Pons (tissue), 1 donor: ENCODE data around the gene NNAT.
A peak's percentile ranks its signal among the peaks of the same experiment; 100 is the strongest.

Experiments
- DNase-seq: peaks from one replicate; pipeline ENCODE4 v3.0.0-alpha.2; 2016; ENCODE audit warnings: low spot score

The NNAT gene

DNA sequence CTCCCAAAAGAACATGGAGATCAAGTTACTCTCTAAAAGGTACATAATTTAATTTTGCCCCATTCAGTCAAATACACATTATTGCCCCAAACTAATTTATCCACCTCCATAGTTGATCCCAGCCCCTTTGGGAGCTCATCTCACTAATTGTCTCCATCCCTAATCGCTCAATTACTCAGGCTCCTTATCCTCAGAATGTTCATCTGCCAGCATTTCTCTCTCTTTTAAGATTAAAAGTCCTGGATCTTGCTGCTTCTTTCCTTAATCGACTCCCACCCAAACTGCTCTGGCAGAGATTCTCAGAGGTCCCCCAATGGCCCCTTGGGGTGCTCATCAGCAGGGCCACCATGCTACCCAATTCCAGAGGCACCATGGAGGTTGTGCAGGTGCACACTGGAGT lies 18.4 kb upstream of the NNAT start:
- DNase-seq = no peak

DNA sequence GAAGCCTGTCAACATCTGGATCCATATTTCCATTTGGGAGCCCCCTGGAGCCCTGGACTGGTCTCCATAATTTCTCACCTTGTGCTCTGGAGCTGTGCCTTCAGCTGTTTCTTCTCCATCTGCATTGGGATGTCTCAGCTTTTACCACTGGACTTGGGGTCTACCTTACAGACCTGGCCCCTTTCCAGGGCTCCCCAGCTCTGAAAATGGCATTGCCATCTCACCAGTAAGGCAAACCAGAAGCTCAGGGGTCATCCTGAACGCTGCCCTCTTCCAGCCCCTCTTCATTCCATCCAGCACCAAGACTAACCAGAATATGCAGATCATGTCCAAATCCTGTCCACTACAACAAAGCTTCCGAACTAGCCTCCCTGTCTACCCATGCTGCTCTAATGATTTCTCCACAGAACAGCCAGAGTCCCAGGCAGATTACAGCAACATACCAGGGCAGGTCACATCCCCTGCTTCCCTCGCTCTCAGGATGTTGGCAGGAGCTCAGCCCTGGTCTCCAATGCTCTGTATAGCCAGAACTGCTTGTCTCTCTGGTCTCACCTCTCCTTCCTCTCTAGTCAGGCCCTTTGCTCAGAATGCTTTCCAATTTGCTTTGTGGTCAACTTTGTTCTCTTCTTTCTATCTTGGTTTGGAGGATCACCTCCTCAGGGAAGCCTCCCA lies 17.7 kb upstream of the NNAT start:
- DNase-seq = no peak

DNA sequence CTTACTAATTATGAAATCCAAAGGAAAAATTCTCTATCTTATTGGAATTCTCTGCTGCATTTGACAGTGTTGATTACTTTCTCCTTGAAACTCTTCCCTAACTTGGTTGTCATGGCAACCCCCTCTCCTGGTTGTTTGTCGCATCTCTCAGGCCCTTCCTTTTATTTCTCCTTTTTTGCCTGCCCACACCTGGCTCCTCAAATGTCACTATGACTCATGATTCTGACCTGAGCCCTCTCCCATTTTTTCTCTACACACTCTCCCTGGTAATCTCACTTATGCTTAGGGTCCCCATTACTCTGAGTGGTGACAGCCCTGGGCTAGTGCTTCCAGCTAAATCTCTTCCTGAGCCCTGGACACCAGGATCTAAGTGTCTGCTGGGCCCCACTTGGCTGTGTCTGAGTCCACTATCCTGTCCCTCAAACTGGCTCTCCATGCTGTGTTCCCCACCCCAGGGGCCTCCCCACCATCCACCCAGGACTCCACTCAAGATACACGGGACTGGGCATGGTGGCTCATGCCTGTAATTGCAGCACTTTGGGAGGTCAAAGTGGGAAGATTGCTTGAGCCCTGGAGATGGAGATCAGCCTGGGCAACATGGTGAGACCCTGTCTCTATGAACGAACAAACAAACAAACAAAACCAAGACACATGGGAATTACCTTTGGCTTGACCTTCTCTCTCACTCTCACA lies 16.5 kb upstream of the NNAT start:
- DNase-seq = no peak

DNA sequence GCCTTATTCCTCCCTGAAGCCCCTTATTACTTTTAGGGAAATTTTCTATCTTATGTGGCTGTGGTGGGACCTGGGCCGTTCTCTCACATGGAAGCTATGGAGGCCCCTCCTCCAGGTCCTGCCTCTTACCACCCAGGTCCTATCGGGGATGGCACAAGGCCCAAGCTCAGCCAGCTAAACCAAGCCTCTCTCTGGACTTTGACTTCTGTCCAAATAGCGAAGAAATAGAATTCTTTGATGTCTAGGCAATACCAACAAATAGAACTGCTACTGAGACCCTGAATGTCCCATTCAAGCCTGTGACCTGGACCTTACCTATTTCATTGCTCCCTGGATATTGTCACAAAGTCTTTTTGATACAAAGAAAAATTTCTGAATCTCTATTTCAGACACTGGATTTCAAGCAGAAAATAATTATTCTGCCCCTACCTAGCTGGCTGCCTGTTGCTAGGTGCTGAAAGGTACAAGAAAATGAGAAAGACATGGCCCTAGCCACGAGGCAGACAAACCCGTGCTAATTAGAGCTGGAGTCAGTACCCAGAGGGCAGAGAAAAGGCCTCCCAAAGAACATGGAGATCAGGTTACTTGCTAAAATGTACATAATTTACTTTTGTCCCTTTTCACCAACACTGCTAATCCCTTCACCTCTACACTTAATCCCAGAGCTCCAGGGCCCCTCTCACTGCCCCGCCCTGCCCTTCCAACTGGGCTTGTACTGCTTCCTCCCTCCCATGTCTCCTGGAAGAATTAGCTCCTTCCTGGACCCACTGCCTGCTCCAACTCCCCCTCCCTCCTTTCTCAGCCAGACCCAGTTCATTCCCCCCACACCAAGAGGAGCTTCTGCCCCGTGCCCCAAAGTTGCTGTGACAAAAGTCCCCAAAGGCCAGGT lies 15.5 kb upstream of the NNAT start:
- DNase-seq = no peak

DNA sequence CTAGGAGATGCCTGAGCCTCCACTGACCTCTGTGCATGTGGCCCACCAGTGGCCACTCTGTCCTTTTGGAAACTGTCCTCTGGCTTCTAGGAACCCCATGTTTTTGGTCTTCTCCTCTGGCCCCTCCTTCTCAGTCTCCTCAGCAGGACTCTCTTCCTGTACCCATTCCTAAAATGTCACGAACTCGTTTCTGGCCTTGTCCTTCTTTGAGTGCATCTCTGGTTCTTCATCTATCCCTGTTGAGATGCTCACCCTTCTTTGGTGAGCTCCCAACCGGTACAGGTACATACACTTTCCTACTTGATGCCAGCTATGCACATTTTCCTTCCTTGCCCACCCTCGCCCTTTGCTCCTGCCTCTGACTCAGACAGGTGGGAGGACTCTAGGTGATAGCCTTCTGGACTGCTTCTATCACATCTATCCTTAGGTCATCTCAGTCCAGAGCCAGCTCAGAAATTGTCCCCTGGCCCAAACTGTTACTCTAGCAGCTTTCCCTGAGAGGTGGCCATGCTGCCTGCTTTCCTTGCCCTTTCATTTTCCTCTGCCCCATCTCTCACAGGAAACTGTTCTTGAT lies 14.8 kb upstream of the NNAT start:
- DNase-seq = no peak

DNA sequence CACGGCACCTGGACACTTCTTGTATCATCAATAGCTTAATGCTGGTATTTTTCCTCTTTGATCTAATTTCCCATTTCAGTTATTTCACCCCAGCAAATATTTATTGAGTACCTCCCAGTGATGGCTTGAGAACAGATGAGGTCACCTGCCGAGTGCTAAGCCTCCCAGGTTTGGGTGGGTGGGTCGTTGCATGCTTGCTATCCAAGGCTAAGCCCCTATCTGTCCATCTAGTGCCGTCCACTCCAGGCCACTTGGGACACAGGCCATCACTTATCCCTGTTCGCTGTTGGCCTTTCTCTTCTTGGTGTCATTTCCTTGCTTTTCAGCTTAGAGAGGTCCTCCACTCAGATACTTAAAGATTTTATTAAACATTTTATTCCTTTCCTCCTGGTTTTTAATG lies 10.8 kb upstream of the NNAT start:
- no peak for DNase-seq

DNA sequence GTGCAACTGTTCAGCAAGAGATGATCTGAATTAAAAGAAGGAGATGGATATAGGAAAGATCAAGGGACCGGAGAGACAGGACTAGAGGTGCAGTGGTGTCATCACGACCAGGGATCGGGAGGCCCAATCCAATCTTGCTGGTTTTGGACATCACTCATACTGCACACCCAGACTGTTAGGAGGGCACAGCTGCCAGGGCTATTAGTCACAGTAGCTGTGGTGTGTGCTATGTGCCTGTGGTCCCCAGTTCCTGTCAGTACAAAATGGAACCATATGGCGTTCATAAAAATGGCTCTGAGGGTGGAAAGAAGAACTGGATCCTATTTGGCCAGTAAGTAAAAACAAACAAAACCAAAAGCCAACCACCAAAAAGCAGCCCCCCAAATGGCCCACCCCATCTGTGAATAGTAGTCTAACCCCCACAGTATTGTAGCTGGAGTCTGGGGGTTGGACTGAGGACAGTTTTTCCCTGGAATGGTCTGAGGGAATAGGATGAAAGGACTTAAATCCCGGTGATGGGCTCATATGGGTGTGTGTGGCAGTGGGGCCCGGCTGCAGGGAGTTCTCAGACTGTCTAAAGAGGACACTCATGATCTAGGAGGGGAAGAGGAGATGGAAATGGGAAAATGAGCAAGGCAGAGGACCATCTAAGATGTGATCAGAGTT lies 9.3 kb upstream of the NNAT start:
- DNase-seq = no peak

DNA sequence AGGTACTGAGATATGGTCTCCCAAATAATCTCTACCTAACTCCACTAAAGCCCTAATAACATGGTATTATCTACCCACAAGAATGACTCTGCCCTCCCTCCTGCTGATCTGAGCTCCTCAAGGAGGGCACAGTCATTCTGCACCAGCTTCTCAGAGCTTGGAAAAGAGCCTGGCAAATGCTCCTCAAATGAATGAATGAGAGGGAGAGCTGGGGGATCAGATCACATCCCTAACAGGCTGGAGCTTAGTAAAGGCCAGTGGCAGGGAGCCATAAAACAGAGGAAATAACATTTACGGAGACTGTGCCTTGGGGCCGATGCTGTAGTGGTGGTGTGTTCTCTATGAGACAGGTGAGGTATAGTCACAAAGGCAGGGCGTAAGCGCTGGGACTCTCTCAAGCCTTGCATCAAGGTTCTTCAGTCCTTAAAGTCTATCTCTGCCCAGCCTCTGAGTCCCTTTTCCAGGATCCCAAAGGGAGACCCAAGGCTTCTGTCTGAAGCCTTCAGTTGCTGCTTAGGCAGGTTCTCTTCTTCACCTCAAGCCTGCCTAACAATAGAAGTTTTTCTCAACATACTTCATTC lies 7.2 kb upstream of the NNAT start:
- no peak for DNase-seq

DNA sequence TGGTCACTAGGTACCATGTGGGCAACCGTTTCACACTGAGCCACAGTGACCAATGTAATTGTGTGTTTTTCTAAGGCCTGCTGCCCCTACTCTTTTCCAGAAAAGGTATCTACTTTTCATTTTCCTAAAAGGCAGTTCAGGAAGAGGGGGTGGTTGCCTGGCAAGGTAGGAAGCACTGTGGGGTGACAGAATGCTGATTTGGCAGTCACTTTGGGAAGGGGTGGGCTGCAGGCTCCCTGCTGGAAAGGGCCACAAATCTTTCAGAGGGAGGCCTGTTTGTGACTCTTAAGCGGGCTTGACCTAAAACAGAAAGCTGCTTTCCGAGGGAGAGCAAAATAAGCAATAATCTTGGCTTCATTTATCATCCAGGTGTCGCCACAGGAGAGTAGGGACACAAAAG lies 5.2 kb upstream of the NNAT start:
- no peak for DNase-seq

DNA sequence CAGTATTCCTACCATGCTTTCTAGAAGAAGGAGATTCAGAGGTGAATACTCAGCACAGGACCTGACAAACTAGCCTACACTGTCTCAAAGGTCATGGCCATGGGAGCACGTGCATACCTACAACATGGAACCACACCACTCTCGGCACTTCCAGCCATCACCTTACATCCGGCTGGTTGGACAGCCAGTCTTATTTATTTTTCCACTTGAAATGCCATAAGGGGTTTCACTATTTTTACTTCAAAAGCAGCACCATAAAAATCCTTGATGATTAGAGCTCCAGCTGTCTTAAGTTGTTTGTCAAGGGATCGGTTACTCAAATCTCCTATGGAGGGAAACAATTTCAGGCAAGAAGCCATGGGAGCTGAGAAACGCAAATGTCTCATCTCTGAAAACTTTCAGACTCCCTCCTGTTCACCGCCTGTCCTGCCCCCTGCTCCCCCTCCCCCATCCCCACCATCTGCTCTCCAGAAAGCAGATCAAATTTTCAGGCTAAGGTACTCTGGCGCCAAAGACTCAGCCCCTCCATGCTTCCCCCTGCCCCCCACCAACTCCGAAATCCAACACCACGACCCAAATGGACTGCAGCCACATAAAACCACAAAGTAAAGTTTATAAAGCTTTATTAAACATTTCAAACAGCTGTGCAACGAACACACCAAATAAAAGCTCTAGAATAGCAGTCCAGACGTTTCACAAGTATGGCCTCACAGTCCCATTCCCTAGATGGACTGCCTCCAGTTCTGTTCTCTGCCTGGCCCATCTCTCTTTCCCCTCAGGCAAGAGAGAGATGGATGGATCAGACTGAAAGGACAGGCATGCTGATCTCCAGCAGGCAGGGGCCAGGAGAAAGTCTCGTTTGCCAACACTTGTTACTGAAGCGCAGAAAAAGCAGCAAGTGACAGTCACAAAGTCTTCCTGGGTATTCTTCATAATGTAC lies 4.0 kb upstream of the NNAT start:
- no peak for DNase-seq

DNA sequence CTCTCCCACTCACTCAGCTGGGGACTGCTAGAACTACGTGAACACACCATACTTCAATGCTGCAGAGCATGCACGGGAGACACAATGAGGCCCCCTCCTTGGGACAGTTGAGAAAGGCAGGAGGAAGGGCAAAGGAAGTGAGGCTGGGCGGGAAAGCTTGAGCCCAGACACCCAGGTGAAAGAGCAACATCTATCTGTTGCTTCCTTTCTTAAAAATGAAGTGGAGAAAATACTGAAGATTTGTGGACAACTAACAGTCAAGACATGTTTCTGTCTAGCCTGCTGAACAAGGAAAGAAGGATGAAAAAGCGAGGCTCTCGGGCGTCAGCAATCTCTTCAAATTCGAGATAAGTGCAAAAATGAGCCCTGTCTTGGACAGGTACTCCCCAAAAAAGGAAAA lies 3.0 kb upstream of the NNAT start:
- no peak for DNase-seq

DNA sequence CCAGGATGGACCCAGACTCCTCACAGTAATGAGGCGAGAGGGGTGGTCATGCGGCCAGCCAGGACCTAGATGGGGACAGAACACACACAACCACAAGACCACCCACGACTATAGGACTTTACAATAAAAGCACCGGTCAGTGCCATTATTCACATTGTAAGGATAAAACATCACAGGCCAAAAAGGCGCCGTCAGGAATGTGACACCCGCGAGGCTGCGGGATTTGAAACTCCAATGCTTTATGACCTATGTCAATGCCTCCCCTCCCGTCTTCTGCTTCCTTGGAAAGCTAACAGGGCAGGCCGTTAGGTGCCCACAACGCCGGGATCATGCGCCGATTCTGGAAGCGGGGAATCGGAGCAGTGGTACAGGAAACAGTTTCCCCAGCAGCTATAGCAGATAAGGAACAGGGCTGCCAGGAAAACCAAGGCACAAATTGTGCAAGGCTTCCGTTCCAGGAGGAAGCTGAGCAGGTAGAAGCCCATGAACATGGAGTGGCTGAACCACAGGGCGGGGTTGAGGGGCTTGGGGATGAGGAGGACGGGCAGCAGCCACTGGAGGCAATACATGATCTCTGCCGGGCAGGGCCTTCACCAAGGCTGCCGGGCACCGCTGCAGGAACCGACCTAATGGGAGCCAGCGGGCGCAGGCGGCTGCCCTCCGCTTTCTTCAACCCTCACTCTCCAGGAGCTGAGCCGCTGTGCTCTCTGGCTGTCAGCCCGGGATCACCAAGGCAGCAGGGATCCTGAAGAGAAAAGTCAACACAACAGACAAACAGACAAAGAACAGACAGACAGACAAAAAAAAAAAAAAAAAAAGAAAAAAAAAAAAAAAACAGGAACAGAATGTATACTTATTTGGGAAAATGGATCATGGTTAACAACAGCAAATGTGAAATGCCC lies 2.2 kb upstream of the NNAT start:
- DNase-seq = peak; percentile 26

DNA sequence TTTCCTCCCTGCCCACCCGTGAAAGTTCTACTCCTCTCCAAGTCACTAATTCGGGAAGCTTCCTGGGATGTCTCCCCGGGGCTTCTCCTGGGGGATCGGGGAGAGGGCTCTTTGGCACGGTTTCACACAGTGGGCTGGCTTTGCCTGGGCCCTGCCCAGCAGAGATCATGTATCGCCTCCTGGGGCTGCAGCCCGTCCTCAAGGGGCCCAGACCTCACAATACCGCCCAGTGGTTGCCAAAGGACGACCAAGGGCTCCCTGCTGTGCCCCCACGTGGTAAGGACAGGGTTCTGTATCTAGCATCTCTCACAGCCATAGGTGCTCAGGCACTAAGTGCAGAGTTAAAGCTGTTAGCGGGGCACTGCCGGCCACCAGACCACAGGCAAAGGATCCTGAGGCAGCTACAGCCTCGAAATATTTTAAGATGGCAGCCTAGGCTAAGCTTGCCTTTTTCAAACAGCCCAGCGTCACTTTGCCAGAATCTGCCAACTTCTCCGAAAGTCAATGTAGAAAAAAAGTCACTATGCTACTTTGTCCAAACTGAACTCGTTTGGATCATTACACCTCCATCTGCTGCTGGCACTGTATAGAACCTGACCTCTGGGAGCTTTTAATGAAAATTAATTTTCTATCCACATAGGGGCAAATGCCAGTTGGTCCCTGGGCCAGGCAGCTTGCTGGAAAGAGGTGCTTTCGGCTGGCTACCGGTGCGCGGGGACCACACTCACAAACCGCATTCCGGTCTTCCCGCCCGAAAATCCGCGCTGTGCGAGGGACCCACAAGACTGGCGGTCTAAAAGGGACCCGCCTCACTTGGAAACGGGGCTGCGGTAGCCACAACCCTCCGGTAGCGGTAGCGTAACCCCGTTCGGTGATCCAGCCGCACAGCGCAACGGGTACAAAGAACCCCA lies 1.3 kb upstream of the NNAT start:
- no peak for DNase-seq

DNA sequence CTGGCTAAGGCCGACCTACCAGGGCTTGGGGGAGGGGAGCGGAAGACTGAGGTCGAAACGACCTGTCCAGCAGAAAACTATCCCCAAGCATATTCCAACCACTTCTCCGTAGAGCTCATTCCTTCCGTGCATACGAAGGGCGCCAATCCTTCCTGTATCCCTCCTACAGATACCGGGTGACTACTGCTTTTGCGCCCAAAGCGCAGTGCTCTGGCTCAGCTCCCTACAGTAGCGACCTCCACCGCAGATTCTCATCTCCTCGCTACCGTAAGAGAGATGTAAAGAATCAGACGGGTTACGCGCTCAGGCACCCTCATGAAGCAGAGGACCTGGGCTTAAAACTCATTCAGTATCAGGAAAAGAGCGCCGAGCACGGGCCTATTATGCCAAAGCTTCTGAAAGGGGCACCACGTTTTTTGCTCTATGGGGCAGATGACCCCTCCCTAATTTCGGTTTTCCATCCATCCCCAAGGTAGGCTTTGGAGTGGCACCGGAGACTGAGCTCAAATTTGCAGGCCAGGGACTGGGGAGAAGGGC lies 563 bp upstream of the NNAT start:
- DNase-seq = no peak

DNA sequence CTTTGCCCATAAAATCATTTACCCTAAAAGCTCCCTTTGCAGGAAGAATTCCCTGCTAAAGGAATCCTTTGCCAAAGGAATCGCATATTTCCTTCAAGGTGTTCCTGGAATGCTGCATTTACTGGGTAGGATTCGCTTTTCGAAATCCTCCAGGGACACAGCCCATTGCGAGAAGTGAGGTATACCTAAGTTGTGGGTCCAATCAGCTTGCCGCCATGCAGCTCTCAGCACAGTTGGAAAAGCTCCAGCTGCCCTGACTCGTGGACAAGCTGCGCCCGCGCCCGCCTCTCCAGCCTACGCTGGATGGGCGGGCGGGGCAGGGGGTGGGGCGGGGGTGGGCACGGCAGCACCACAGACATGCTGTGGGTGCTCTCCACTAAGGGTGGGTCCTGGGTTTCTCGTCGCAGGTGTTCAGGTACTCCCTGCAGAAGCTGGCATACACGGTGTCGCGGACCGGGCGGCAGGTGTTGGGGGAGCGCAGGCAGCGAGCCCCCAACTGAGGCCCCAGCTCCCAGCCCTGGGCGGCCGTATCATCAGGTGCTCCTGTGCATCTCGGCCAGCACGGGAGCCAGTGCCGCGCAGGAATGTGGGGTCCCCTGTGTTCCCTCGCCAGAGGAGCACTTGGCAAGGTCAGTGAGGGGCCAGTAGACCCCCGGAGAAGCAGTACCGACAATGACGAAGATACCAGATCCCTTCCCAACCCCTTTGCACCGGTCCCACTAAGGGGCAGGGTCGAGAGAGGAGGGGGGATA lies 1.4 kb downstream of the NNAT start:
- no peak for DNase-seq

DNA sequence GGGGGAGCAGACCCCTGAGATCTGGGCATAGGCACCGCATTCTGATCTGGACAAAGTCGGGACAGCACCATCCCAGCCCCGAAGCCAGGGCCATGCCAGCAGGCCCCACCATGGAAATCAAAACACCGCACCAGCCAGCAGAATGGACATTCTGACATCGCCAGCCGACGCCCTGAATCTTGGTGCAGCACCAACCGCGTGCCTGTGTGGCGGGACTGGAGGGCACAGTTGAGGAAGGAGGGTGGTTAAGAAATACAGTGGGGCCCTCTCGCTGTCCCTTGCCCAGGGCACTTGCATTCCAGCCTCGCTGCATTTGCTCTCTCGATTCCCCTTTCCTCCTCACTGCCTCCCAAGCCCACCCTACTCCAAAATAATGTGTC lies 2.0 kb downstream of the NNAT start:
- DNase-seq = no peak

DNA sequence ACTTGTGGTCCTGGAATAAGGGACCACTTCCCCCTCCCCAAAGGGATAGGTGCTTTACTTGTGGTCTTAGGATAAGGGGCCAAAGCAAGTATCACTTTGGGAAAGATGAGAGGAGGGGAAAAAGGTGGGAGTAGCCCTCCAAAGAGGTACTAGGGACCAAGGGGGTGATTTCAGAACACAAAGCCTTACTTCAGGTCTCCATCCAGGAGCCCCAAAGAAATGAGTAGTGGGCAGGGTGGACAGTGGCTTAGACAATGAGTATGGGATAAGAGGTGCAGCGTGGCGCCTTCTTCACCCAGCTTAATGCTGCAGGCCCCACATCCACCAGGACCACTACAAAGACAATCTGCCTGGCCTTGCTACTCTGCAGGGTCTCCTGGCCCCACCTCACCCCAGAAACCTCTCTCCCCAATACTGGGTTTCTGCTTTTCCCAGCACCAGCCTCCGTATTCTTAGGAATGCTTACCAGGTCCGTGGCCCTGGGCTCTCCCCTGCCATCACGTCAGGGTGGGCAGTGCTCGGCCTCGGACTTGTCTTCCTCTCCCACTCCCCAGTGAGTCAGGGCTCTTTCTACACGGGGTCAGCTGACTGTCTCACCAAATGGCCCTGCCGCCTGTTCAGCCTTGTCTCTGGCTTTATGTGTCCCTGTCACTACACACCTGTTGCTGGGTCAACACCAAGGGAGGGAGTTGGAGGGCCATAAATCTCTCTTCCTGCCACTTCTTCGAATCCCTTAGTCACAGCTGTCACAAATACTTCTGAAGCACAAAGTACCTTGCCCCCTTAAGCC lies 3.1 kb downstream of the NNAT start:
- no peak for DNase-seq
